GM23338 (cell line): ENCODE measurements around the gene FKBP1A. TPM values are rescaled to one million over a fixed set of nuclear protein-coding genes. Genes with fewer than 3 reads are reported as not detected.

ENCODE experiments used
- ATAC-seq: fragments of 200-7000 bp; cut with Tn5 transposase; 3 replicates; pipeline ENCODE4 v1.9.1; 2020
- DNase-seq: peaks from one replicate; pipeline ENCODE4 v3.0.0-alpha.2; 2015; ENCODE audit warnings: low spot score
- H2AFZ ChIP-seq: fragments of 200-600 bp; sonication (generic); 2 replicates; pipeline ENCODE4 v1.8.0; 2016; ENCODE audit warnings: antibody characterized with exemption, mild to moderate bottlenecking, moderate library complexity
- H3F3A ChIP-seq: fragments of 200-600 bp; sonication (generic); replicated peaks from 2 replicates; pipeline ENCODE4 v1.8.0; 2017; ENCODE audit warnings: antibody characterized with exemption, mixed run types, low read depth
- H3K27ac ChIP-seq: fragments of 200-600 bp; sonication (generic); 2 replicates; pipeline ENCODE4 v1.6.1; 2016; ENCODE audit warnings: low read depth
- H3K27me3 ChIP-seq: fragments of 200-600 bp; sonication (generic); 2 replicates; pipeline ENCODE4 v1.8.0; 2016; ENCODE audit warnings: mild to moderate bottlenecking, mixed run types, moderate library complexity; ENCODE audit not compliant: insufficient read depth
- H3K36me3 ChIP-seq: fragments of 200-600 bp; sonication (generic); 2 replicates; pipeline ENCODE4 v1.8.0; 2016; ENCODE audit warnings: mild to moderate bottlenecking; ENCODE audit not compliant: insufficient read depth
- H3K4me1 ChIP-seq: fragments of 200-600 bp; sonication (generic); 2 replicates; pipeline ENCODE4 v1.8.0; 2016; ENCODE audit warnings: mild to moderate bottlenecking, moderate library complexity; ENCODE audit not compliant: insufficient read depth
- H3K4me2 ChIP-seq: fragments of 200-600 bp; sonication (generic); 2 replicates; pipeline ENCODE4 v1.7.1; 2017; ENCODE audit warnings: mixed run types
- H3K4me3 ChIP-seq: fragments of 200-600 bp; sonication (generic); 2 replicates; pipeline ENCODE4 v1.6.1; 2016; ENCODE audit warnings: mixed run types
- H3K79me2 ChIP-seq: fragments of 200-600 bp; sonication (generic); replicated peaks from 2 replicates; pipeline ENCODE4 v1.8.0; 2017; ENCODE audit warnings: mild to moderate bottlenecking; ENCODE audit not compliant: insufficient read depth
- H3K9me2 ChIP-seq: fragments of 200-600 bp; sonication (generic); 2 replicates; pipeline ENCODE4 v1.8.0; 2017; ENCODE audit not compliant: insufficient read depth
- H4K20me1 ChIP-seq: fragments of 200-600 bp; sonication (generic); replicated peaks from 2 replicates; pipeline ENCODE4 v1.8.0; 2017; ENCODE audit warnings: mild to moderate bottlenecking; ENCODE audit not compliant: insufficient read depth
- H3K27ac Mint-ChIP-seq: 2 replicates; pipeline ENCODE4 v1.8.0; 2020; ENCODE audit warnings: inconsistent platforms, mild to moderate bottlenecking, moderate library complexity, mixed read lengths
- H3K27me3 Mint-ChIP-seq: 3 replicates; pipeline ENCODE4 v1.8.0; 2022; ENCODE audit warnings: low read depth, mild to moderate bottlenecking, moderate library complexity, mixed read lengths, inconsistent platforms; ENCODE audit not compliant: insufficient read depth, poor library complexity
- H3K36me3 Mint-ChIP-seq: 3 replicates; pipeline ENCODE4 v1.8.0; 2021; ENCODE audit warnings: low read depth, mild to moderate bottlenecking, inconsistent platforms, moderate library complexity, mixed read lengths
- H3K4me1 Mint-ChIP-seq: 3 replicates; pipeline ENCODE4 v1.8.0; 2020; ENCODE audit warnings: mild to moderate bottlenecking, inconsistent platforms, mixed read lengths
- H3K4me3 Mint-ChIP-seq: 3 replicates; pipeline ENCODE4 v1.8.0; 2021; ENCODE audit warnings: moderate library complexity, mild to moderate bottlenecking, inconsistent platforms, mixed read lengths
- H3K9me3 Mint-ChIP-seq: 3 replicates; pipeline ENCODE4 v1.8.0; 2020; ENCODE audit warnings: moderate library complexity, mild to moderate bottlenecking, inconsistent platforms, mixed read lengths
- CREB1 ChIP-seq: fragments of 250-450 bp; sonication (Bioruptor Pico); IDR thresholded peaks from 2 replicates; pipeline ENCODE4 v1.5.0; 2020; ENCODE audit warnings: low read depth, mild to moderate bottlenecking, moderate library complexity
- NANOG ChIP-seq: IDR thresholded peaks from 2 replicates; pipeline ENCODE4 v1.6.1; 2016; ENCODE audit warnings: antibody characterized with exemption, borderline replicate concordance
- STAT1 ChIP-seq: IDR thresholded peaks from one replicate; pipeline ENCODE4 v1.6.1; 2016; ENCODE audit warnings: antibody characterized with exemption; ENCODE audit not compliant: unreplicated experiment
- ZNF331 ChIP-seq: fragments of 250-450 bp; sonication (Bioruptor Pico); IDR thresholded peaks from 2 replicates; pipeline ENCODE4 v1.5.0; 2020; ENCODE audit warnings: low read depth, mild to moderate bottlenecking, moderate library complexity
- polyA plus RNA-seq: library from polyadenylated mRNA; unstranded; fragments of >200 nt; fragmentation: Nextera tagmentation; extraction: Ambion mirVana; gene quantifications from 2 replicates; pipeline ENCODE4 v1.2.1, GENCODE V29; 2016
- total RNA-seq: library from RNA; depleted of rRNA; stranded (reverse); fragments of >200 nt; shearing (Covaris generic); gene quantifications from 2 replicates; pipeline ENCODE4 v1.2.3, GENCODE V29; 2014
- TF ChIP-seq, protein P1 (sequence below): IDR thresholded peaks from 2 replicates; pipeline ENCODE4 v1.6.1; 2016; ENCODE audit warnings: antibody characterized with exemption
- TF ChIP-seq, protein P2 (sequence below), 2 experiments: fragments of 200-600 bp in 1 of 2; sonication (generic) in 1 of 2; conservative IDR thresholded peaks; 2 replicates each; pipeline versions ENCODE4 v1.5.1 to v1.6.1; 2016 to 2017; ENCODE audit warnings: antibody characterized with exemption in 2 of 2, low read depth in 2 of 2, mild to moderate bottlenecking in 2 of 2, moderate library complexity in 1 of 2
- TF ChIP-seq, protein P3 (sequence below): fragments of 250-450 bp; sonication (Bioruptor Pico); IDR thresholded peaks from 2 replicates; pipeline ENCODE4 v1.5.0; 2020; ENCODE audit warnings: mild to moderate bottlenecking, moderate library complexity

Gene FKBP1A
- total and polyA plus RNA-seq, 2 experiments from 2014 or later = 171 to 350 TPM

DNA sequence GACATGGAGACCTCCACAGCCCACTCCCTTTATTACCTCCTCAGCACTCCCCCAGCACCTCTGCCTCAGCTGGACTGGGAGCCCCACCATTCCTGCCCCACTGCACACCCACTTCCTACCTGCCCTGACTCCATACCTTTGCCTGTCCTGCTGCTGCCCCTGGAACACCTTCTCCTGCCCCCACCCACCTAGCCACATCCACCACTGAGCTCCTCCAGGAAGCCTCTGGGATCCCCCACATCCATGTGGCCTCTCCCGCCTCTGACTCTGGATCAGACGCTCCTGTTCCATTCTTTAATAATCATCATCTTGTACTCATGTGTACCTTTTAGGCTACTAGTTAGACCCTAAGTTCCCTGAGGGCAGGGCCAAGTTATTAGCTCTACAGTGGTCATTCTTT lies 61.8 kb downstream of the FKBP1A start:
- H4K20me1 ChIP-seq = peaks cover 25% of the 10 kb centered on the region
- ATAC-seq = no peak
- Mint-ChIP-seq H3K27ac (no peak overlapping the region), H3K27me3 (peaks cover 8% of the 10 kb centered on the region), H3K36me3 (peaks cover 20% of the 10 kb centered on the region), H3K4me1 (peaks cover 15% of the 10 kb centered on the region), H3K9me3 (no peaks in the 10 kb centered on the region), H3K4me3 (no peak overlapping the region)
- H3K4me2 ChIP-seq = no peak overlapping the region
- no peaks in the 10 kb centered on the region for H3K36me3 ChIP-seq
- peaks cover 34% of the 10 kb centered on the region for H3K79me2 ChIP-seq
- H2AFZ ChIP-seq = no peak overlapping the region
- H3K9me2 ChIP-seq = no peaks in the 10 kb centered on the region
- peaks cover 5% of the 10 kb centered on the region for H3K4me1 ChIP-seq
- TF ChIP-seq CREB1 (CRISPR knock-in tag) (no peak), ZNF331 (CRISPR knock-in tag) (no peak), STAT1 (no peak)
- TF ChIP-seq, protein P1, sequence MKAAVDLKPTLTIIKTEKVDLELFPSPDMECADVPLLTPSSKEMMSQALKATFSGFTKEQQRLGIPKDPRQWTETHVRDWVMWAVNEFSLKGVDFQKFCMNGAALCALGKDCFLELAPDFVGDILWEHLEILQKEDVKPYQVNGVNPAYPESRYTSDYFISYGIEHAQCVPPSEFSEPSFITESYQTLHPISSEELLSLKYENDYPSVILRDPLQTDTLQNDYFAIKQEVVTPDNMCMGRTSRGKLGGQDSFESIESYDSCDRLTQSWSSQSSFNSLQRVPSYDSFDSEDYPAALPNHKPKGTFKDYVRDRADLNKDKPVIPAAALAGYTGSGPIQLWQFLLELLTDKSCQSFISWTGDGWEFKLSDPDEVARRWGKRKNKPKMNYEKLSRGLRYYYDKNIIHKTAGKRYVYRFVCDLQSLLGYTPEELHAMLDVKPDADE = no peak
- TF ChIP-seq, protein P2, sequence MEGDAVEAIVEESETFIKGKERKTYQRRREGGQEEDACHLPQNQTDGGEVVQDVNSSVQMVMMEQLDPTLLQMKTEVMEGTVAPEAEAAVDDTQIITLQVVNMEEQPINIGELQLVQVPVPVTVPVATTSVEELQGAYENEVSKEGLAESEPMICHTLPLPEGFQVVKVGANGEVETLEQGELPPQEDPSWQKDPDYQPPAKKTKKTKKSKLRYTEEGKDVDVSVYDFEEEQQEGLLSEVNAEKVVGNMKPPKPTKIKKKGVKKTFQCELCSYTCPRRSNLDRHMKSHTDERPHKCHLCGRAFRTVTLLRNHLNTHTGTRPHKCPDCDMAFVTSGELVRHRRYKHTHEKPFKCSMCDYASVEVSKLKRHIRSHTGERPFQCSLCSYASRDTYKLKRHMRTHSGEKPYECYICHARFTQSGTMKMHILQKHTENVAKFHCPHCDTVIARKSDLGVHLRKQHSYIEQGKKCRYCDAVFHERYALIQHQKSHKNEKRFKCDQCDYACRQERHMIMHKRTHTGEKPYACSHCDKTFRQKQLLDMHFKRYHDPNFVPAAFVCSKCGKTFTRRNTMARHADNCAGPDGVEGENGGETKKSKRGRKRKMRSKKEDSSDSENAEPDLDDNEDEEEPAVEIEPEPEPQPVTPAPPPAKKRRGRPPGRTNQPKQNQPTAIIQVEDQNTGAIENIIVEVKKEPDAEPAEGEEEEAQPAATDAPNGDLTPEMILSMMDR (conservative IDR thresholded peaks at IDR 0.05; ENCODE audit: low read depth in 2 of 2) = no peak
- no peaks in the 10 kb centered on the region for H3K27me3 ChIP-seq
- H3F3A ChIP-seq = no peaks in the 10 kb centered on the region
- no peak overlapping the region for H3K4me3 ChIP-seq
- H3K27ac ChIP-seq = no peak overlapping the region
- no peak for DNase-seq

DNA sequence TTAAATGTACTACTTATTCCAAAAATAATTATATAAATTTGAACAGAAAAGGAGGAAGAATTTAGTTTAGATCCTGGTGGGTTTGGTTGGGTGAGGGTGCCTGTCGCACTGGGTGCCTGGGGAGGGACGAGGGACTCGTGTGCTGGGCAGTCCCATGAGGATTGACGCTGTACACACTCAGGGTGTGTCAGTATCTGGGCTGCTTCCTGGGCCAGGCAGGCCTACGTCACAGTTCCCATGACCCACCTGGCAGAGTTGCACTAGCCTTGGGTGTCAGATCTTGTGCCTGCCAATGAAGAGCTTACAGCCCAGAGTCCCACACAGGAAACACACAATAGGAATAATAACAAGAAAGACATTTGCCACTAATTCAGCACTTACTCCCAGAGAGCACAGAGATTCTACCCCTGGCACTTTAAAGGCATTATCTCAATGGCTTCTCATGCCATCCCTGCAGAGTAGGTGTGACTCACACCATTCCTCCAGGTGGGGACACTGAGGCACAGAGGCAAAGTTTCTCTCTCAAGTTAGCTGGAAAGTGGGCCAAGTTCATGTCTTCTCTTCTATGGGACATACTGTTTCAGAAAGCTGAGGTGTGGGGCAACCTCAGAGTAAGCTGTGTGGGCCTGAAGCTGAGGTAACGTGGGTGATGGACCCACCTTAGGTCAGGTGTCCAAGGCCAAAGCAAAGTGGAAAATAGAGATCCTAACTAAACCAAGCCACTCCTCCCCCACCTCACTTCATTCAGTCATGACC lies 62.6 kb downstream of the FKBP1A start:
- H3K4me1 ChIP-seq = peaks cover 7% of the 10 kb centered on the region
- TF ChIP-seq, protein P1 = no peak
- TF ChIP-seq NANOG (no peak), CREB1 (CRISPR knock-in tag) (no peak)
- TF ChIP-seq, protein P3, sequence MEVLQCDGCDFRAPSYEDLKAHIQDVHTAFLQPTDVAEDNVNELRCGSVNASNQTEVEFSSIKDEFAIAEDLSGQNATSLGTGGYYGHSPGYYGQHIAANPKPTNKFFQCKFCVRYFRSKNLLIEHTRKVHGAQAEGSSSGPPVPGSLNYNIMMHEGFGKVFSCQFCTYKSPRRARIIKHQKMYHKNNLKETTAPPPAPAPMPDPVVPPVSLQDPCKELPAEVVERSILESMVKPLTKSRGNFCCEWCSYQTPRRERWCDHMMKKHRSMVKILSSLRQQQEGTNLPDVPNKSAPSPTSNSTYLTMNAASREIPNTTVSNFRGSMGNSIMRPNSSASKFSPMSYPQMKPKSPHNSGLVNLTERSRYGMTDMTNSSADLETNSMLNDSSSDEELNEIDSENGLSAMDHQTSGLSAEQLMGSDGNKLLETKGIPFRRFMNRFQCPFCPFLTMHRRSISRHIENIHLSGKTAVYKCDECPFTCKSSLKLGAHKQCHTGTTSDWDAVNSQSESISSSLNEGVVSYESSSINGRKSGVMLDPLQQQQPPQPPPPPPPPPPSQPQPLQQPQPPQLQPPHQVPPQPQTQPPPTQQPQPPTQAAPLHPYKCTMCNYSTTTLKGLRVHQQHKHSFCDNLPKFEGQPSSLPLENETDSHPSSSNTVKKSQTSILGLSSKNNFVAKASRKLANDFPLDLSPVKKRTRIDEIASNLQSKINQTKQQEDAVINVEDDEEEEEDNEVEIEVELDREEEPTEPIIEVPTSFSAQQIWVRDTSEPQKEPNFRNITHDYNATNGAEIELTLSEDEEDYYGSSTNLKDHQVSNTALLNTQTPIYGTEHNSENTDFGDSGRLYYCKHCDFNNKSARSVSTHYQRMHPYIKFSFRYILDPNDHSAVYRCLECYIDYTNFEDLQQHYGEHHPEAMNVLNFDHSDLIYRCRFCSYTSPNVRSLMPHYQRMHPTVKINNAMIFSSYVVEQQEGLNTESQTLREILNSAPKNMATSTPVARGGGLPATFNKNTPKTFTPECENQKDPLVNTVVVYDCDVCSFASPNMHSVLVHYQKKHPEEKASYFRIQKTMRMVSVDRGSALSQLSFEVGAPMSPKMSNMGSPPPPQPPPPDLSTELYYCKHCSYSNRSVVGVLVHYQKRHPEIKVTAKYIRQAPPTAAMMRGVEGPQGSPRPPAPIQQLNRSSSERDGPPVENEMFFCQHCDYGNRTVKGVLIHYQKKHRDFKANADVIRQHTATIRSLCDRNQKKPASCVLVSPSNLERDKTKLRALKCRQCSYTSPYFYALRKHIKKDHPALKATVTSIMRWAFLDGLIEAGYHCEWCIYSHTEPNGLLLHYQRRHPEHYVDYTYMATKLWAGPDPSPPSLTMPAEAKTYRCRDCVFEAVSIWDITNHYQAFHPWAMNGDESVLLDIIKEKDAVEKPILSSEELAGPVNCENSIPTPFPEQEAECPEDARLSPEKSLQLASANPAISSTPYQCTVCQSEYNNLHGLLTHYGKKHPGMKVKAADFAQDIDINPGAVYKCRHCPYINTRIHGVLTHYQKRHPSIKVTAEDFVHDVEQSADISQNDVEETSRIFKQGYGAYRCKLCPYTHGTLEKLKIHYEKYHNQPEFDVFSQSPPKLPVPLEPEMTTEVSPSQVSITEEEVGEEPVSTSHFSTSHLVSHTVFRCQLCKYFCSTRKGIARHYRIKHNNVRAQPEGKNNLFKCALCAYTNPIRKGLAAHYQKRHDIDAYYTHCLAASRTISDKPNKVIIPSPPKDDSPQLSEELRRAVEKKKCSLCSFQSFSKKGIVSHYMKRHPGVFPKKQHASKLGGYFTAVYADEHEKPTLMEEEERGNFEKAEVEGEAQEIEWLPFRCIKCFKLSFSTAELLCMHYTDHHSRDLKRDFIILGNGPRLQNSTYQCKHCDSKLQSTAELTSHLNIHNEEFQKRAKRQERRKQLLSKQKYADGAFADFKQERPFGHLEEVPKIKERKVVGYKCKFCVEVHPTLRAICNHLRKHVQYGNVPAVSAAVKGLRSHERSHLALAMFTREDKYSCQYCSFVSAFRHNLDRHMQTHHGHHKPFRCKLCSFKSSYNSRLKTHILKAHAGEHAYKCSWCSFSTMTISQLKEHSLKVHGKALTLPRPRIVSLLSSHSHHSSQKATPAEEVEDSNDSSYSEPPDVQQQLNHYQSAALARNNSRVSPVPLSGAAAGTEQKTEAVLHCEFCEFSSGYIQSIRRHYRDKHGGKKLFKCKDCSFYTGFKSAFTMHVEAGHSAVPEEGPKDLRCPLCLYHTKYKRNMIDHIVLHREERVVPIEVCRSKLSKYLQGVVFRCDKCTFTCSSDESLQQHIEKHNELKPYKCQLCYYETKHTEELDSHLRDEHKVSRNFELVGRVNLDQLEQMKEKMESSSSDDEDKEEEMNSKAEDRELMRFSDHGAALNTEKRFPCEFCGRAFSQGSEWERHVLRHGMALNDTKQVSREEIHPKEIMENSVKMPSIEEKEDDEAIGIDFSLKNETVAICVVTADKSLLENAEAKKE (CRISPR knock-in tag) = no peak
- TF ChIP-seq, protein P2 (conservative IDR thresholded peaks at IDR 0.05; ENCODE audit: low read depth in 2 of 2) = no peak

More for the DNA sequence above, 62.6 kb downstream of the FKBP1A start:
- peaks cover 41% of the 10 kb centered on the region for H3K79me2 ChIP-seq
- Mint-ChIP-seq H3K4me1 (peaks cover 15% of the 10 kb centered on the region), H3K27me3 (peaks cover 6% of the 10 kb centered on the region), H3K9me3 (no peaks in the 10 kb centered on the region), H3K27ac (no peak overlapping the region), H3K36me3 (peaks cover 20% of the 10 kb centered on the region), H3K4me3 (no peak overlapping the region)
- DNase-seq (no peak), ATAC-seq (no peak)
- no peaks in the 10 kb centered on the region for H3K27me3 ChIP-seq
- no peak overlapping the region for H3K27ac ChIP-seq
- H3K4me2 ChIP-seq = no peak overlapping the region
- H3F3A ChIP-seq = no peaks in the 10 kb centered on the region
- H3K36me3 ChIP-seq = no peaks in the 10 kb centered on the region
- no peak overlapping the region for H3K4me3 ChIP-seq
- no peak overlapping the region for H2AFZ ChIP-seq
- no peaks in the 10 kb centered on the region for H3K9me2 ChIP-seq
- peaks cover 18% of the 10 kb centered on the region; the same call in 1 of the 2 replicates for H4K20me1 ChIP-seq
